GM12873 (cell line): Measurements from ENCODE around the gene ARHGEF17.

ENCODE experiments used
- CTCF ChIP-seq: IDR thresholded peaks from 2 replicates; pipeline ENCODE4 v1.5.1; 2012; ENCODE audit warnings: low read depth, mild to moderate bottlenecking, moderate library complexity, low read length, control low read depth; ENCODE audit not compliant: insufficient read depth; ENCODE audit errors: missing control alignments

The ARHGEF17 gene

GRCh38 chr11:73380897-73381410, 72.9 kb downstream of the ARHGEF17 start:
- TF ChIP-seq CTCF, result no peak

GRCh38 chr11:73381589-73381988, 73.5 kb downstream of the ARHGEF17 start:
- no peak for TF ChIP-seq CTCF

GRCh38 chr11:73382183-73382582, 74.1 kb downstream of the ARHGEF17 start:
- no peak for TF ChIP-seq CTCF

- TF ChIP-seq CTCF, result no peak
Measured at GRCh38 chr11:73382747-73383146, 74.7 kb downstream of the ARHGEF17 start.

DNA sequence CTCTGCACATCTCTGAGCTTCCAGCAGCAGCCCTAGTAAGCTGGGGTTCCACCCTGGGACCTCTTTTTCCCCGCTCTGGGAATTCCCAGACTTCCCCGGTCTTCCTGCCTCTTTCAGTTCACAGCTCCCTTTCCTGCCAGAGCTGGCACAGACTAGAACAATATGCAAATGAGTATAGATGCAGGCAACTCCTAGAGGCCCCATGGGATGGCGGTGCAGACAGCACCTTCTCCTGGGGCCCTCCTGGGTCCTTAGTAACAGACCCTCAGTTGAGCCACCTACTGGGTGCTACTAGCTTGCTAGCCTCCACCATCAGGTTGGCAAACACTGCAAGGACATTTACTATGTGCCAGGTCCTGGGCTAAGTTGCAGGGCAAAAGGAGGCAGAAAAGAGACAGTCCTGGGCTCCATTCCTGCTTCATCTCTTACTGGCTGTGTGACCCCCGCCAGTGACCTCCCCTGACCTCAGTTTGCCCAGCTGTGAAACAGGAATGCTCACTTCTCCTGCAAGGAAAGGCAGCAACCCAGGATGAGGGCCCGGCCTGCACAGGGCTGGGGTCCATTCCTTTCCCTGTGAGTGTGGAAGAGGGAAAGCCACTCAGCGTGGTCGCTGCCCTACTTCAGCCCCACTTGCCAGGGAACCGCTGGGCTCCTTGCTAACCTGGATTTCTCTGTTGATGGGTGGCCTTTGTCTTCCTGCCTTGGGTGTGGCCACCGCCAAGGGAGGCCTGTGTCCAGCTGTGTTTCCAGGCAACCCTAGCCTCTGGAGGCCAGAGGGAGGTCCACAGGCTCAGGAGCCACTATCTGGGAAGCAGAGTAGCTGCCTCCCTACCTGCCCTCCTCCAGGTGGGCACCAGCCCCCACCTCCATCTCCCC, 75.4 kb downstream of the ARHGEF17 start:
- peak; percentile 7 for TF ChIP-seq CTCF

DNA sequence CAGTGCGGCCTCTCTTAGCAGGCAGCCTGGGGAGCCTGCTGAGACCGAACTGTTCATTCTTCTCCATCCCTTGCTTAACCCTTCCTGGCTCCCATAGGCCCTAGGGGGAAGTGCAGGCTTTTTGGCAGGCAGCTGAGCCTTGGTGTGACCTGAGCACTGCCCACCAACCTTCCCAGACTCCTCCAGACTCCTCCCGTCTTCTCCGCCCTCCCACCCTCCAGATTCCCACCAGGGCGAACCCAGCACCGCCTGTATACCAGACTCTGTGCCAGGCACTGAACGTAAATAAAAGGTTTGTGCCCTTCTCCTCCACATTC, 76.0 kb downstream of the ARHGEF17 start:
- no peak for TF ChIP-seq CTCF

- TF ChIP-seq CTCF, result no peak
Measured at GRCh38 chr11:73384531-73384871, 76.4 kb downstream of the ARHGEF17 start.
